IMR-90 (cell line): ENCODE results near the gene E4F1. TPM values are rescaled to one million over a fixed set of nuclear protein-coding genes. Genes with fewer than 3 reads are reported as not detected.

Experiments
- ATAC-seq: fragments of 200-7000 bp; cut with Tn5 transposase; 2 replicates; pipeline ENCODE4 v1.9.1; 2020; ENCODE audit warnings: low read depth, mild to moderate bottlenecking, moderate library complexity
- BruUV-seq: library from RNA; stranded (reverse); fragments of 400-500 nt; replicated peaks from 2 replicates; lab custom pipeline; 2021; lab: Mats Ljungman, UMichigan
- CTCF ChIA-PET: fragments of 300-600 bp; formaldehyde crosslinking; extraction: SDS; loops from one replicate; lab custom pipeline; 2021; ENCODE audit warnings: antibody characterized with exemption; lab: Yijun Ruan, JAX
- POLR2A ChIA-PET: fragments of 300-600 bp; sonication (Branson Sonifier 250); formaldehyde crosslinking; loops from one replicate; lab custom pipeline; 2022; ENCODE audit warnings: antibody characterized with exemption; ENCODE audit not compliant: unreplicated experiment; lab: Charles Lee
- DNase-seq: peaks from one replicate; pipeline ENCODE4 v3.0.0; 2013
- H2AFZ ChIP-seq: replicated peaks from 2 replicates; pipeline ENCODE3; 2013; ENCODE audit warnings: low read length, mild to moderate bottlenecking; ENCODE audit not compliant: poor library complexity
- H2AK5ac ChIP-seq: 2 replicates; pipeline ENCODE4 v1.6.1; 2013; ENCODE audit warnings: low read depth, low read length, inconsistent platforms
- H2AK9ac ChIP-seq: replicated peaks from 2 replicates; pipeline ENCODE3; 2013; ENCODE audit warnings: mild to moderate bottlenecking, low read depth, low read length, moderate library complexity; ENCODE audit not compliant: poor library complexity
- H2BK120ac ChIP-seq: 2 replicates; pipeline ENCODE4 v1.6.1; 2013; ENCODE audit warnings: low read depth, low read length, inconsistent platforms
- H2BK15ac ChIP-seq: 3 replicates; pipeline ENCODE4 v1.6.1; 2013; ENCODE audit warnings: low read depth, low read length, inconsistent platforms
- H2BK20ac ChIP-seq: 2 replicates; pipeline ENCODE4 v1.6.1; 2013; ENCODE audit warnings: low read depth, mild to moderate bottlenecking, inconsistent platforms, low read length, moderate library complexity
- H2BK5ac ChIP-seq: 2 replicates; pipeline ENCODE4 v1.6.1; 2013; ENCODE audit warnings: mild to moderate bottlenecking, low read depth, low read length, inconsistent platforms; ENCODE audit not compliant: poor library complexity, severe bottlenecking
- H3K14ac ChIP-seq: replicated peaks from 2 replicates; pipeline ENCODE4 v1.6.1; 2013; ENCODE audit warnings: low read depth, low read length, inconsistent platforms
- H3K18ac ChIP-seq: 2 replicates; pipeline ENCODE4 v1.6.1; 2013; ENCODE audit warnings: low read depth, low read length, control low read depth
- H3K23ac ChIP-seq: 2 replicates; pipeline ENCODE4 v1.6.1; 2013; ENCODE audit warnings: low read depth, low read length, inconsistent platforms
- H3K27ac ChIP-seq: 2 replicates; pipeline ENCODE4 v1.5.1; 2013; ENCODE audit warnings: mild to moderate bottlenecking, control low read depth, low read length; ENCODE audit not compliant: insufficient read depth
- H3K27me3 ChIP-seq: 2 replicates; pipeline ENCODE4 v1.6.1; 2013; ENCODE audit warnings: low read length; ENCODE audit not compliant: control insufficient read depth, insufficient read depth
- H3K36me3 ChIP-seq: 2 replicates; pipeline ENCODE4 v1.6.1; 2013; ENCODE audit warnings: low read length, mixed read lengths; ENCODE audit not compliant: control insufficient read depth, insufficient read depth
- H3K4ac ChIP-seq: 2 replicates; pipeline ENCODE4 v1.6.1; 2013; ENCODE audit warnings: low read depth, low read length, inconsistent platforms
- H3K4me1 ChIP-seq: 2 replicates; pipeline ENCODE4 v1.6.1; 2013; ENCODE audit warnings: low read length, mixed read lengths; ENCODE audit not compliant: control insufficient read depth, insufficient read depth
- H3K4me2 ChIP-seq: 2 replicates; pipeline ENCODE4 v1.6.1; 2013; ENCODE audit warnings: low read depth, mild to moderate bottlenecking, control low read depth, low read length, moderate library complexity
- H3K4me3 ChIP-seq: 2 replicates; pipeline ENCODE4 v1.5.1; 2013; ENCODE audit warnings: low read depth, mild to moderate bottlenecking, control low read depth, low read length, moderate library complexity; ENCODE audit not compliant: insufficient read depth
- H3K56ac ChIP-seq: 2 replicates; pipeline ENCODE4 v1.6.1; 2013; ENCODE audit warnings: low read length, inconsistent platforms; ENCODE audit not compliant: insufficient read depth; ENCODE audit errors: extremely low read depth
- H3K79me1 ChIP-seq, 2 experiments: 2 replicates each; pipeline ENCODE4 v1.6.1; 2013; ENCODE audit warnings: low read length in 2 of 2, inconsistent platforms in 1 of 2, low read depth in 1 of 2
- H3K9ac ChIP-seq: 2 replicates; pipeline ENCODE4 v1.6.1; 2013; ENCODE audit warnings: low read depth, low read length, control low read depth
- H3K9me1 ChIP-seq: 2 replicates; pipeline ENCODE4 v1.6.1; 2013; ENCODE audit warnings: low read length, inconsistent platforms; ENCODE audit not compliant: insufficient read depth
- H3K9me3 ChIP-seq: 2 replicates; pipeline ENCODE4 v1.6.1; 2013; ENCODE audit warnings: low read length; ENCODE audit not compliant: control insufficient read depth, insufficient read depth
- H4K20me1 ChIP-seq: 2 replicates; pipeline ENCODE4 v1.6.1; 2013; ENCODE audit warnings: low read length, inconsistent platforms; ENCODE audit not compliant: insufficient read depth
- H4K5ac ChIP-seq: 2 replicates; pipeline ENCODE4 v1.6.1; 2013; ENCODE audit warnings: mild to moderate bottlenecking, low read depth, low read length, control low read depth
- H4K8ac ChIP-seq, 2 experiments: 2 replicates each; pipeline ENCODE4 v1.6.1; 2013; ENCODE audit warnings: low read depth in 2 of 2, low read length in 2 of 2, control low read depth in 1 of 2, inconsistent platforms in 1 of 2
- H4K91ac ChIP-seq: 2 replicates; pipeline ENCODE4 v1.6.1; 2013; ENCODE audit warnings: low read depth, low read length, inconsistent platforms; ENCODE audit not compliant: insufficient read depth
- CHD1 ChIP-seq: IDR thresholded peaks from 2 replicates; pipeline ENCODE4 v1.6.1; 2012; ENCODE audit warnings: low read depth, low read length, improper control_type of control experiment
- ELK1 ChIP-seq: fragments of 150-350 bp; IDR thresholded peaks from 2 replicates; pipeline ENCODE4 v1.6.1; 2016; ENCODE audit warnings: low read depth, mild to moderate bottlenecking, low read length, moderate library complexity, borderline replicate concordance
- MAFK ChIP-seq: IDR thresholded peaks from 2 replicates; pipeline ENCODE4 v1.6.1; 2012; ENCODE audit warnings: low read depth, low read length, improper control_type of control experiment
- MAZ ChIP-seq: IDR thresholded peaks from 2 replicates; pipeline ENCODE4 v1.6.1; 2012; ENCODE audit warnings: low read depth, mild to moderate bottlenecking, low read length, improper control_type of control experiment, moderate library complexity, borderline replicate concordance
- MXI1 ChIP-seq: IDR thresholded peaks from 2 replicates; pipeline ENCODE4 v1.6.1; 2012; ENCODE audit warnings: low read depth, mild to moderate bottlenecking, low read length, moderate library complexity, borderline replicate concordance
- NFE2L2 ChIP-seq: fragments of 150-350 bp; IDR thresholded peaks from 2 replicates; pipeline ENCODE4 v1.6.1; 2016; ENCODE audit warnings: low read depth, mild to moderate bottlenecking, low read length
- POLR2A ChIP-seq: IDR thresholded peaks from 2 replicates; pipeline ENCODE4 v1.6.1; 2012; ENCODE audit warnings: mild to moderate bottlenecking, low read depth, low read length
- RCOR1 ChIP-seq: IDR thresholded peaks from 2 replicates; pipeline ENCODE4 v1.6.1; 2012; ENCODE audit warnings: mild to moderate bottlenecking, low read length, improper control_type of control experiment; ENCODE audit not compliant: insufficient replicate concordance
- RFX5 ChIP-seq: IDR thresholded peaks from 2 replicates; pipeline ENCODE4 v1.8.0; 2012; ENCODE audit warnings: low read depth, mild to moderate bottlenecking, low read length, moderate library complexity
- SMC3 ChIP-seq: fragments of 150-350 bp; IDR thresholded peaks from 2 replicates; pipeline ENCODE4 v1.6.1; 2016; ENCODE audit warnings: low read depth, mild to moderate bottlenecking, antibody characterized with exemption, low read length, moderate library complexity
- USF2 ChIP-seq: fragments of 150-350 bp; IDR thresholded peaks from 2 replicates; pipeline ENCODE4 v1.6.1; 2017; ENCODE audit warnings: mild to moderate bottlenecking, antibody characterized with exemption, low read length, low read depth
- WGBS, 2 experiments: methylation state at CpG; one replicate each; pipeline versions ENCODE4 v1.1.5 to v1.1.7; 2013; ENCODE audit warnings: missing lambda C conversion rate in 2 of 2; ENCODE audit not compliant: insufficient read length in 1 of 2; ENCODE audit errors: extremely low coverage in 2 of 2; 5-methylcytosine and 5-hydroxymethylcytosine counted together
- dilution Hi-C: fragments of 300-500 bp; cut with HindIII; formaldehyde crosslinking; loops from one replicate; pipeline ENCODE4 v1.14.3; 2018; ENCODE audit warnings: low sequenced_read_pairs; ENCODE audit not compliant: unreplicated experiment
- in situ Hi-C: fragments of 300-500 bp; cut with MboI; formaldehyde crosslinking; loops from 3 replicates; pipeline ENCODE4 v1.14.3; 2019; ENCODE audit warnings: low sequenced_read_pairs, inconsistent platforms, mixed read lengths
- intact Hi-C: fragments of 100-400 bp; cut with micrococcal nuclease; formaldehyde crosslinking; loops from 2 replicates; pipeline ENCODE4 v1.10.0; 2022
- polyA plus RNA-seq, 3 experiments: library from polyadenylated mRNA; depleted of rRNA; stranded (reverse); fragments of >200 nt; gene quantifications; 2 replicates each; pipeline ENCODE4 v1.2.3, GENCODE V29; 2012; ENCODE audit warnings: low replicate concordance in 1 of 3
- total RNA-seq: library from RNA; depleted of rRNA; stranded (reverse); fragments of >200 nt; gene quantifications from 2 replicates; pipeline ENCODE4 v1.2.3, GENCODE V29; 2012

The E4F1 gene
- total and polyA plus RNA-seq, 2 of the 4 experiments (the other 2 are of a cell fraction) = 13.1 to 33.0 TPM

DNA sequence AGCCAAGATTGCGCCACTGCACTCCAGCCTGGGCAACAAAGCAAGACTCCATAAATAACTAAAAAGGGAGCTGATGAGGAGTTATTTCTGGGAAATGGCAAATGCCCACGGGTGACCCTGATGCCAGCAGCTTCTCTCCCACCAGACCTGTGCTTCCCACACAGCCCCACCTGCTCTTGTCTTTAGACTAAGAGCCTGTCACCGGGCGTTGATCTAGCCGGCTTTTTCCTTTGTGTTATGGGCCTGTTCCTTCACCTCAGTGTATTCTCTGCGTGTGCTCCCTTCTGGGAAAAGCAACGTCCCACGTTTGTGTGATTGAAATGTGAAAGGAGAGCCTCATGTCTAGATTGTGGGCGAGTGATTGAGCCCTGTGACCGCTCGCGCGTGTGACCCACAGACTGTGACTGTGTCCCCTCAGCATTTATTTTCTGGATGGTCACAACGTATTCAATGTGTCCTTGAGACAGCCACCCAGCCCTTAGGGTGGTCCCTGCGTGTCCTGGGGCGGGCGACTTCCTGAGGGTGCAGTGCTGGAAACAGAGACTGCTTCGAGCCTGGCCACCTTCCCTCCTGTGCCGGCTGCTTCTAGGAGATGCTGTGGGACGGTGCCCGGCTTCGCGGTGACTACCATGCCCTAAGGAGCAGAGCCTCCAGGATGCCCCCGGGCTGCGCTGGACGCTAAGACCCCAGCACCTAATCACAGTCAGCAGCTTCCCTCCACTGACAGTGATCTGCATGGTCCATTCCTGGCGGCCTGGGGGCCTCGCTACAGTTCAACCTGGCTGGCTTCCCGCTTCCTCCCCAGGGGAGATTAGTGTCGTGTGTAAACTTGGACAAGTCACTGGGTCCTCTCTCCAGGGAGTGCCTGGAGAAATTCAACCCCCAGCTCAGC lies 52.3 kb downstream of the E4F1 start:
- no peak overlapping the region for H2BK120ac ChIP-seq
- peaks cover 0 to 8% of the 10 kb centered on the region in 2 experiments; a peak in 2 of 4 replicates for H3K79me1 ChIP-seq
- H3K9me1 ChIP-seq = no peaks in the 10 kb centered on the region; the same call in 1 of the 2 replicates
- 93% methylated on average over 14 of the region's 30 CpGs; no CpG with 5 or more reads in 1 of the 2 experiments for WGBS, 2 experiments
- no peak overlapping the region for H3K4ac ChIP-seq
- H2BK20ac ChIP-seq = no peak overlapping the region
- CTCF ChIA-PET = no interaction called here
- H3K36me3 ChIP-seq = peaks cover 3% of the 10 kb centered on the region; the same call in 1 of the 2 replicates
- no peak overlapping the region for H2BK5ac ChIP-seq
- no peak overlapping the region for H3K27ac ChIP-seq
- no peak overlapping the region for H3K18ac ChIP-seq
- H3K9ac ChIP-seq = no peak overlapping the region
- no peak overlapping the region for H4K8ac ChIP-seq
- H4K91ac ChIP-seq = no peak overlapping the region
- peak overlapping the region; percentile 55 for H2AK9ac ChIP-seq
- DNase-seq (no peak), ATAC-seq (no peak)
- H3K4me1 ChIP-seq = no peaks in the 10 kb centered on the region
- no peak overlapping the region for H4K5ac ChIP-seq
- no peak overlapping the region for H3K4me3 ChIP-seq
- no peak overlapping the region for H3K56ac ChIP-seq
- H4K20me1 ChIP-seq = peaks cover 3% of the 10 kb centered on the region; the same call in 1 of the 2 replicates
- POLR2A ChIA-PET = no interaction called here
- H3K4me2 ChIP-seq = no peak overlapping the region
- peaks cover 20% of the 10 kb centered on the region; the same call in 1 of the 2 replicates for H3K27me3 ChIP-seq
- intact Hi-C loops (no loop called here), dilution Hi-C loops (no loop called here), in situ Hi-C loops (loop anchor here (10.0 kb wide), 1 partner anchor 149 kb away; the partner anchor contains the start of gene CCNF)
- BruUV-seq = no TSS peak
- no peak overlapping the region for H2AFZ ChIP-seq
- no peaks in the 10 kb centered on the region for H3K9me3 ChIP-seq
- H2AK5ac ChIP-seq = no peak overlapping the region
- H3K14ac ChIP-seq = no peak overlapping the region
- no peak for TF ChIP-seq CHD1
- TF ChIP-seq MXI1 = no peak
- no peak for TF ChIP-seq NFE2L2
- TF ChIP-seq RCOR1 = no peak
- TF ChIP-seq POLR2A = no peak
- TF ChIP-seq MAFK = no peak
- no peak for TF ChIP-seq RFX5
- TF ChIP-seq MAZ = no peak
- no peak for TF ChIP-seq USF2
- no peak for TF ChIP-seq ELK1
- no peak for TF ChIP-seq SMC3
- H2BK15ac ChIP-seq = no peak overlapping the region
- H3K23ac ChIP-seq = no peak overlapping the region
